SK-N-SH treated with all-trans-retinoic acid at 6 μM for 48 hours (cell line): ENCODE results near the gene SLC12A7.

Source experiments
- ATAC-seq: fragments of 200-7000 bp; cut with Tn5 transposase; 3 replicates; pipeline ENCODE4 v1.9.1; 2020; ENCODE audit warnings: mild to moderate bottlenecking, moderate library complexity
- BACH2 ChIP-seq: fragments of 250-450 bp; sonication (Bioruptor Pico); IDR thresholded peaks from 2 replicates; pipeline ENCODE4 v1.9.0; 2021; ENCODE audit warnings: mild to moderate bottlenecking, borderline replicate concordance
- CSDC2 ChIP-seq: fragments of 250-450 bp; sonication (Bioruptor Pico); IDR thresholded peaks from 2 replicates; pipeline ENCODE4 v1.5.0; 2020; ENCODE audit warnings: mild to moderate bottlenecking, moderate library complexity
- CSRNP3 ChIP-seq: fragments of 250-450 bp; sonication (Bioruptor Pico); IDR thresholded peaks from 2 replicates; pipeline ENCODE4 v1.5.1; 2021; ENCODE audit warnings: mild to moderate bottlenecking, moderate library complexity
- ESRRG ChIP-seq: fragments of 250-450 bp; sonication (Bioruptor Pico); IDR thresholded peaks from 2 replicates; pipeline ENCODE4 v1.6.1; 2021; ENCODE audit warnings: mild to moderate bottlenecking
- ISL1 ChIP-seq: fragments of 250-450 bp; sonication (Bioruptor Pico); IDR thresholded peaks from 2 replicates; pipeline ENCODE4 v2.1.2; 2022; ENCODE audit warnings: mild to moderate bottlenecking, moderate library complexity
- OSR1 ChIP-seq: fragments of 250-450 bp; sonication (Bioruptor Pico); IDR thresholded peaks from 2 replicates; pipeline ENCODE4 v1.8.0; 2022; ENCODE audit warnings: moderate library complexity, mild to moderate bottlenecking, inconsistent platforms
- PATZ1 ChIP-seq: fragments of 250-450 bp; sonication (Bioruptor Pico); IDR thresholded peaks from 2 replicates; pipeline ENCODE4 v1.8.0; 2020; ENCODE audit warnings: mild to moderate bottlenecking, moderate library complexity, borderline replicate concordance
- POU6F1 ChIP-seq: fragments of 250-450 bp; sonication (Bioruptor Pico); IDR thresholded peaks from 2 replicates; pipeline ENCODE4 v1.8.0; 2021; ENCODE audit warnings: low read depth, mild to moderate bottlenecking, moderate library complexity, borderline replicate concordance
- PPARA ChIP-seq: fragments of 250-450 bp; sonication (Bioruptor Pico); IDR thresholded peaks from 2 replicates; pipeline ENCODE4 v1.5.0; 2020; ENCODE audit warnings: mild to moderate bottlenecking, borderline replicate concordance
- RARB ChIP-seq: fragments of 250-450 bp; sonication (Bioruptor Pico); IDR thresholded peaks from 2 replicates; pipeline ENCODE4 v1.8.0; 2021; ENCODE audit warnings: mild to moderate bottlenecking, moderate library complexity
- SNAI2 ChIP-seq: fragments of 250-450 bp; sonication (Bioruptor Pico); IDR thresholded peaks from 2 replicates; pipeline ENCODE4 v1.5.0; 2020; ENCODE audit warnings: mild to moderate bottlenecking, moderate library complexity
- TCF4 ChIP-seq: fragments of 250-450 bp; sonication (Bioruptor Pico); IDR thresholded peaks from 2 replicates; pipeline ENCODE4 v1.8.0; 2021; ENCODE audit warnings: mild to moderate bottlenecking, moderate library complexity, borderline replicate concordance
- TSHZ2 ChIP-seq: fragments of 250-450 bp; sonication (Bioruptor Pico); IDR thresholded peaks from 2 replicates; pipeline ENCODE4 v1.5.0; 2020; ENCODE audit warnings: mild to moderate bottlenecking, moderate library complexity
- ZC3H10 ChIP-seq: fragments of 250-450 bp; sonication (Bioruptor Pico); IDR thresholded peaks from 2 replicates; pipeline ENCODE4 v1.5.1; 2021; ENCODE audit warnings: mild to moderate bottlenecking, moderate library complexity
- ZFP3 ChIP-seq: fragments of 250-450 bp; sonication (Bioruptor Pico); IDR thresholded peaks from 2 replicates; pipeline ENCODE4 v1.5.0; 2020; ENCODE audit warnings: mild to moderate bottlenecking, moderate library complexity
- ZFP30 ChIP-seq: fragments of 450-650 bp; formaldehyde crosslinking; IDR thresholded peaks from 2 replicates; pipeline ENCODE4 v1.5.0; 2022; ENCODE audit warnings: mild to moderate bottlenecking, moderate library complexity
- ZNF565 ChIP-seq: fragments of 450-650 bp; formaldehyde crosslinking; conservative IDR thresholded peaks from 2 replicates; pipeline ENCODE4 v1.5.0; 2020; ENCODE audit warnings: low read depth, mild to moderate bottlenecking, moderate library complexity
- ZNF70 ChIP-seq: fragments of 450-650 bp; formaldehyde crosslinking; IDR thresholded peaks from 2 replicates; pipeline ENCODE4 v1.5.0; 2020; ENCODE audit warnings: mild to moderate bottlenecking, moderate library complexity
- ZNF8 ChIP-seq: fragments of 450-650 bp; formaldehyde crosslinking; IDR thresholded peaks from 2 replicates; pipeline ENCODE4 v1.5.0; 2020; ENCODE audit warnings: mild to moderate bottlenecking, moderate library complexity

SLC12A7 gene

GRCh38 chr5:1052641-1053390 is 59.0 kb downstream of the SLC12A7 start (continued):
- no peak for TF ChIP-seq ZNF565
- no peak for TF ChIP-seq POU6F1 (CRISPR knock-in tag)
- no peak for TF ChIP-seq BACH2 (CRISPR knock-in tag)
- no peak for TF ChIP-seq TSHZ2
- TF ChIP-seq ISL1 (CRISPR knock-in tag), result no peak

GRCh38 chr5:1052076-1052475 is 59.8 kb downstream of the SLC12A7 start:
- TF ChIP-seq PATZ1 (no peak), CSRNP3 (CRISPR knock-in tag) (no peak), OSR1 (no peak), ZNF70 (CRISPR knock-in tag) (no peak), ZC3H10 (no peak), ESRRG (CRISPR knock-in tag) (no peak), CSDC2 (CRISPR knock-in tag) (no peak)
- ATAC-seq, result no peak

GRCh38 chr5:1051366-1051720 is 60.5 kb downstream of the SLC12A7 start:
- ATAC-seq, result no peak
- TF ChIP-seq ZFP30 (no peak), ZFP3 (CRISPR knock-in tag) (no peak), ZNF565 (no peak), ZNF70 (CRISPR knock-in tag) (no peak), ESRRG (CRISPR knock-in tag) (no peak)

GRCh38 chr5:1050423-1051365 is 61.2 kb downstream of the SLC12A7 start:
- no peak for ATAC-seq
- TF ChIP-seq PPARA (CRISPR knock-in tag) (no peak), POU6F1 (CRISPR knock-in tag) (no peak), ISL1 (CRISPR knock-in tag) (no peak), ZNF8 (CRISPR knock-in tag) (no peak), SNAI2 (no peak), ZNF565 (no peak), ZC3H10 (no peak), TCF4 (CRISPR knock-in tag) (no peak), PATZ1 (no peak), RARB (CRISPR knock-in tag) (no peak), OSR1 (no peak)
